A549 treated with RU486 at 1 μM for 4 hours (cell line): ENCODE data around the gene OVAAL. TPM values are rescaled to one million over a fixed set of nuclear protein-coding genes. Genes with fewer than 3 reads are reported as not detected.

ENCODE experiments used
- total RNA-seq: library from RNA; stranded (reverse); fragments of 200-300 nt; extraction: Qiagen RNA extraction; gene quantifications from 5 replicates; pipeline ENCODE4 v1.2.3, GENCODE V29; 2022; ENCODE audit warnings: low read depth

OVAAL gene
- total RNA-seq = 0.10 TPM in 1 of 5 replicates, not detected in the others

DNA sequence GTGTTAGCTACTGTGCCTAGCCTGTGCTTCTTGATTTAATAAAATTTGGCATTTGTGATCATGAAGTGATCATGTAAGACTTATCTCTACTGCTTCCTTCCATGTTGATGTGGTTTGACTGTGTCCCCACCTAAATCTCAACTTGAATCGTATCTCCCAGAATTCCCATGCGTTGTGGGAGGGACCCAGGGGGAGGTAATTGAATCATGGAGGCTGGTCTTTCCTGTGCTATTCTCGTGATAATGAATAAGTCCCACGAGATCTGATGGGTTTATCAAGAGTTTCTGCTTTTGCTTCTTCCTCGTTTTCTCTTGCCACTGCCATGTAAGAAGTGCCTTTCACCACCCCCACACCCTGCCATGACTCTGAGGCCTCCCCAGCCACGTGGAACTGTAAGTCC, at the start of gene OVAAL:
TSS of gene OVAAL (plus strand) at position 301 of the 400 bp plus-strand sequence.

Other genes starting within 250 kb of the OVAAL start
- gene ACBD6, start 56.4 kb upstream of the OVAAL start, total RNA-seq = 55.7 to 59.4 TPM (median 57.7 TPM) in 5 replicates
- gene XPR1, start 73.1 kb downstream of the OVAAL start, total RNA-seq = 13.9 to 28.6 TPM (median 23.5 TPM) in 5 replicates